Memory B cell (primary cell): ENCODE data around the gene YY1.
"Not testable (repeated sequence)": the region's sequence is repeated elsewhere in the genome, so short reads cannot be mapped to it uniquely, and the experiment has no call there.

ENCODE experiments used
- ATAC-seq: fragments of 150-1000 bp; cut with Tn5 transposase; 2 replicates; pipeline ENCODE4 v1.10.0; 2021; ENCODE audit warnings: low read depth, mild to moderate bottlenecking, moderate library complexity
- DNase-seq, 2 donors: peaks; one replicate each; pipeline ENCODE4 v3.0.0; 2022; ENCODE audit warnings: low spot score in 2 of 2
- H3K27ac Mint-ChIP-seq: one replicate; pipeline ENCODE4 v1.8.0; 2022; ENCODE audit warnings: mild to moderate bottlenecking, moderate library complexity, mixed read lengths
- H3K27me3 Mint-ChIP-seq: one replicate; pipeline ENCODE4 v1.8.0; 2022; ENCODE audit warnings: mixed read lengths
- H3K36me3 Mint-ChIP-seq: one replicate; pipeline ENCODE4 v1.8.0; 2022; ENCODE audit warnings: mild to moderate bottlenecking, mixed read lengths
- H3K4me1 Mint-ChIP-seq: one replicate; pipeline ENCODE4 v1.8.0; 2022; ENCODE audit warnings: mixed read lengths
- H3K4me3 Mint-ChIP-seq: one replicate; pipeline ENCODE4 v1.8.0; 2022; ENCODE audit warnings: mild to moderate bottlenecking, moderate library complexity, mixed read lengths
- H3K9me3 Mint-ChIP-seq: one replicate; pipeline ENCODE4 v1.8.0; 2022; ENCODE audit warnings: mixed read lengths

Gene YY1

DNA sequence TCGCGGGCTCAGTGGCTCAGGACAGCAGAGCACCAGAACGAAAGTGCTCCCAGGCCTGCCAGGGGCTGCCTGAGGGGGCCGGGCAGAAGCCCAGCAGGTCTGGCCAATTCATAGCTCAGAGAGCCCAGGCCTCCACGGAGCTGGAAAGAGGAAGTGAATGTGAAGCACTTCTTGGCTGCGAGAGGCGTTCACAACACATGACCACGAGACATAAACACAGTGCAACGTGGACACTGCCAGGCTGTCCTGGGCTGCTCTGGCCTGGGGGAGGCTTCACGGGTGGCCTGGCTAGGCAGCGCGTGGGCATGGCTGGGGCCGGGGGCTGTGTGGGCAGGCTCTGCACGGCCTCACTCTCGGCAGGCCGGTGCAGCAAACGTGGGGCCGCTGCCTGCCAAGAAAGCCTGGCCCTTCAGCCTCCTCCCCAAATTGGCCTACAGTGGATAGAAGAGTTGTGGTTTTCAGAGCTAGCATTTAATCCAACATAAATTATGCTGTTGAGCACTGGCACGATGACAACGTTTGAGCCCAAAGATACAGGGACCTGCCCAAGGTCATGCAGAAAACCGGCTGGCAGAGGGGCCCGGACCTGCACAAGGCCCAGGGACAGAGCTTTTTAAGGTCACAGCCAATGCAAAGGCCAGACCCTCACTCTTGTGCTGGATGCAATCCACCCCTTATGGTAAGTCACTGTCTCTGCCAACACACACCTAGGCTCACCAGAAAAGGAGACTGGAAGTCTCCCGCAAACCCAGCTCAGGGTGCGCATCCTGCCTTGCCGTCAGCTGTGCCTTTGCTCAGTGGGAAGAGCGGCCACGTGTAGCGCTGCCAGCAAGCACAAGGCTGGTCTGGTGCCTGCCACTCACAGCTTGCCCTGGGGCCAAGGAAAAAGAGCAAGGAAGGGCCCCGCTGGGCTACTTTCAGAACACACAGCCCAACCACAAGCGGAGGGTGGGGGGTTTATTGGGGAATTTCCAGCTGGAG lies 58.7 kb downstream of the YY1 start:
- H3K4me3 Mint-ChIP-seq = peak overlapping the region; percentile 65
- DNase-seq = peak; percentile 42 to 51
- H3K36me3 Mint-ChIP-seq = no peaks in the 10 kb centered on the region
- peaks cover 47% of the 10 kb centered on the region for H3K4me1 Mint-ChIP-seq
- peak; percentile 92 for ATAC-seq
- H3K9me3 Mint-ChIP-seq = no peaks in the 10 kb centered on the region
- H3K27ac Mint-ChIP-seq = peak overlapping the region; percentile 66
- no peaks in the 10 kb centered on the region for H3K27me3 Mint-ChIP-seq

GRCh38 chr14:100298551-100299237 lies 59.8 kb downstream of the YY1 start:
- no peak for ATAC-seq
- no peak overlapping the region for H3K4me3 Mint-ChIP-seq
- peaks cover 49% of the 10 kb centered on the region for H3K4me1 Mint-ChIP-seq
- no peaks in the 10 kb centered on the region for H3K9me3 Mint-ChIP-seq
- no peak for DNase-seq
- H3K27ac Mint-ChIP-seq = peak overlapping the region; percentile 57
- H3K27me3 Mint-ChIP-seq = no peaks in the 10 kb centered on the region
- H3K36me3 Mint-ChIP-seq = no peaks in the 10 kb centered on the region

DNA sequence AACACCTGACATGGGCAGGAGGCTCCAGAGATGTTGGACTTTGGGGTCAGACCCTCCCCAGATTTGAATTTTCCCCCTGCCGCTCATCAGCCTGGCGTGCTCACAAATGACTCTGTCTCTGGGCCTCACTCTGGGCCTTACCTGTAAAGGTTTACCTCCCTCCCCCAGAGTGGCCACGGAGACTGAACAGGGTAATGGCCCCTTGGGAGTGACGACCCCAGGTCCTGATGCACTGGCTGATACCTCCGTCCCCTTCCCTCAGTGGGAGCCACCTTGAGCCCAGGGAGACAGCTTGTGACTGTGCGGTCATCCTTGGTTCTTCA lies 60.3 kb downstream of the YY1 start:
- peak overlapping the region; percentile 57 for H3K27ac Mint-ChIP-seq
- H3K4me1 Mint-ChIP-seq = peaks cover 51% of the 10 kb centered on the region
- H3K9me3 Mint-ChIP-seq = no peaks in the 10 kb centered on the region
- no peak for ATAC-seq
- no peaks in the 10 kb centered on the region for H3K36me3 Mint-ChIP-seq
- no peak for DNase-seq
- H3K27me3 Mint-ChIP-seq = no peaks in the 10 kb centered on the region
- H3K4me3 Mint-ChIP-seq = no peak overlapping the region

DNA sequence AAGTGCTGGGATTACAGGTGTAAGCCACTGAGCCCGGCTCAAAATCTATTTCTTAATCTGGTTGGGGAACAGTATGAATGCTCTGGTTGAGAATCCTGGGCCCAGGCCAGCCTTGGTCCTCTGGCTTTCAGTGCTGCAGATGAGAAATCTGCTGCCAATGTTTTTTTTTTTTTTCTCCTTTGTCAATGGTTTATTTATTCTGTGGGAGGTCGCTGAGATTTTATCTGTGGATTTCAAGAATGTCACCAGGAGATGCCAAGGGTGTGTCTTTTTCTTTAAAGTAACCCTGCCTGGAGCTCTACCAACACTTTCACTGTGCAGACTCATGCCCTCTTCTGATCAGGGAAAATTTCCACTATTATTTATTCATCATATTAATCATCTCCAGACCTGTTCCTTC lies 63.7 kb downstream of the YY1 start:
- no peaks in the 10 kb centered on the region for H3K27me3 Mint-ChIP-seq
- no peak overlapping the region for H3K4me3 Mint-ChIP-seq
- peaks cover 37% of the 10 kb centered on the region for H3K4me1 Mint-ChIP-seq
- H3K9me3 Mint-ChIP-seq = no peaks in the 10 kb centered on the region
- DNase-seq (no peak), ATAC-seq (no peak)
- no peaks in the 10 kb centered on the region for H3K36me3 Mint-ChIP-seq
- H3K27ac Mint-ChIP-seq = no peak overlapping the region

- ATAC-seq (no peak), DNase-seq (no peak)
- no peaks in the 10 kb centered on the region for H3K36me3 Mint-ChIP-seq
- peaks cover 33% of the 10 kb centered on the region for H3K4me1 Mint-ChIP-seq
- no peaks in the 10 kb centered on the region for H3K9me3 Mint-ChIP-seq
- H3K27me3 Mint-ChIP-seq = no peaks in the 10 kb centered on the region
- H3K27ac Mint-ChIP-seq = no peak overlapping the region
- H3K4me3 Mint-ChIP-seq = no peak overlapping the region
These were observed 64.2 kb downstream of the YY1 start for GRCh38 chr14:100303179-100303578.

- Mint-ChIP-seq H3K36me3 (no peaks in the 10 kb centered on the region), H3K4me3 (no peak overlapping the region), H3K9me3 (no peaks in the 10 kb centered on the region), H3K27me3 (no peaks in the 10 kb centered on the region), H3K27ac (no peak overlapping the region), H3K4me1 (peaks cover 32% of the 10 kb centered on the region)
- ATAC-seq (no peak), DNase-seq (no peak)
These were observed 65.0 kb downstream of the YY1 start for GRCh38 chr14:100303925-100304324.

- DNase-seq (no peak), ATAC-seq (no peak)
- H3K27ac Mint-ChIP-seq = peak overlapping the region; percentile 26
- no peaks in the 10 kb centered on the region for H3K36me3 Mint-ChIP-seq
- H3K9me3 Mint-ChIP-seq = no peaks in the 10 kb centered on the region
- peak overlapping the region; percentile 87 for H3K4me3 Mint-ChIP-seq
- H3K27me3 Mint-ChIP-seq = no peaks in the 10 kb centered on the region
- H3K4me1 Mint-ChIP-seq = peaks cover 23% of the 10 kb centered on the region
These were observed 65.9 kb downstream of the YY1 start for GRCh38 chr14:100304825-100305323.

DNA sequence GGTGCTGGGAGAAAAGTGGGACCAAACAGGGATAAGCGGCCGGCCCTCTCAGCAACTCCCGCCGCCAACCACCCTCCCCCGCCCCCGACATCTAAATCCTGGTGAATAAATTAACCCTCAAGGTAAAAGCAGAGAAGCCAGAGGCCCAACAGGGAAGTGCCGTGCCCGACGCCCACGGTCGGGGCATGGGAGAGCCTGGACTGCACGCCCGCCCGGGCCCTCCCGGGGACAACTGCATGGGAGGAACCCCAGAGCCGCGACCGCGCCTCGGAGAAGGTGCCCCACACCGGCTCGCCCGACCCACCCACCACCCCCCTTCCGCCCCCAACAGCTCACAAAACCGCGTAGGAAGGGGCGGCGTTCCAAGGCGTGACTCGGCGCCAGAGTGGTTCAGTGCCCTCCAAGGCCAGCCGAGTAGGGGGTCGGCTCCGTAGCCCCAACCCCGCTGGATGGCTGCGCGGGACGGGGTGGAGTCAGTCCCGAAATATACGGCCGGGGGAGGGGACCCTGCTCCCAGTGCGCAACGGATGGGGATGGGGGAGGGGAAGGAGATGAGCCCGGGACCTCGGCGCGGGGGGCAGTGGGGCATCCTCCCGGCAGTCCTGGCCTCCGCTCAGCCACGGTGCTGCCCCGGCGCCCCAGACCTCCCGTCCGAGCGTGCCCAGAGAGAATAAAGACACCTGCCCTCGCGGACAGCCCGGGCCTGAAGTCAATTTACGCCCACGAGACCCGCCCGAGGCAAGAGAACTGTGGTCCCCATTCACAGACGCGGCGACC lies 66.6 kb downstream of the YY1 start:
- Mint-ChIP-seq H3K27me3 (no peaks in the 10 kb centered on the region), H3K4me1 (peaks cover 23% of the 10 kb centered on the region), H3K36me3 (no peaks in the 10 kb centered on the region), H3K4me3 (peak overlapping the region; percentile 87), H3K27ac (peak overlapping the region; percentile 26), H3K9me3 (no peaks in the 10 kb centered on the region)
- DNase-seq (peak in 1 of 2 donors; percentile 27), ATAC-seq (peak; percentile 12)

- peaks cover 25% of the 10 kb centered on the region for H3K4me1 Mint-ChIP-seq
- H3K27ac Mint-ChIP-seq = peak within 1 kb of the TSS; percentile 32
These were observed 67.4 kb downstream of the YY1 start, which contains the start of gene SLC25A29 for GRCh38 chr14:100306101-100306997. Gene SLC25A29, minus strand, starts transcription at chr14:100306444. Its CDS starts 212 bp downstream, at chr14:100306232.

DNA sequence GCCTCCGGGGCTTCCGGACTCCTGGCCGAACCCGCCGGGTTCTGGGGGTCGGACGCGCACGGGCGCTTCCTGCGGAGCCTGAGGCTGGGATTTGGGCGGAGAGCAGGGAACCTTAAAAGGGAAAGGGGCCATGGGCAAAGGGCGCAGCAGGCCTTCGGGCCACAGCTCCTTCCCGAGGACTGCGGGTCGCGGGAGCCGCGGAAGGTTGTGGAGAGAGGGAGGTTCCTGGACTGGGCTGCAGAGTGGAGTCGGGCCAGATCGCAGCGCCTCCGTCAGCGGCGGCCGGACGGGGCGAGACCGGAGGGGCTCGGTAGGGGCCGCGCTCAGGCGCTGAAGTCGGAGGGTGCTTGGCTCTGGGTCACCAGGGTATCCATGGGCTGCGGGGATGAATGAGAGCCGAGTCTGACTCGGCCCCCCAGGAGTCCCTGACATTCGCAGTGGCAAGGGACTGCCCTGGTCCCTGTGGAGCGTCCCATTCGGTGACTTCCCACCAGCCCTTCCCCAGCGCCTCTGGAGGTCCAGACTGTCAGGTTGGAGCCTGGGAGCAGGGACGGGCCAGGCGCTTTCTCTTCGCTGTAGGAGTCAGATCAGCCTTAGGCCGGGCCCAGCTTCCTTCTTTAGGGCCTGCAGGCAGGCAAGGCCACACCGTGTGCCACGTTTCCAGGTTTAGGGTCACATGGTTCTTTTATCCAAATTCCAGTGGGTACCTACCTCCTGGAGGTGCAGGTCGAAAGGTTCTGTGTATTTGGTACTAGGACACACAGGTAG lies 68.2 kb downstream of the YY1 start:
- Mint-ChIP-seq H3K27me3 (no peaks in the 10 kb centered on the region), H3K4me1 (peaks cover 29% of the 10 kb centered on the region), H3K4me3 (peak overlapping the region; percentile 72), H3K36me3 (no peaks in the 10 kb centered on the region), H3K9me3 (no peaks in the 10 kb centered on the region), H3K27ac (peak overlapping the region; percentile 32)
- no peak for DNase-seq
- no peak for ATAC-seq

More at GRCh38 chr14:100306101-100306997, 67.4 kb downstream of the YY1 start, which contains the start of gene SLC25A29:
- ATAC-seq (peak; percentile 87), DNase-seq (peak; percentile 63 to 71)
- H3K36me3 Mint-ChIP-seq = no peaks in the 10 kb centered on the region
- peak within 1 kb of the TSS; percentile 87 for H3K4me3 Mint-ChIP-seq
- H3K27me3 Mint-ChIP-seq = no peaks in the 10 kb centered on the region
- no peaks in the 10 kb centered on the region for H3K9me3 Mint-ChIP-seq

- peak overlapping the region; percentile 32 for H3K27ac Mint-ChIP-seq
- peaks cover 34% of the 10 kb centered on the region for H3K4me1 Mint-ChIP-seq
- no peak for DNase-seq
- no peaks in the 10 kb centered on the region for H3K27me3 Mint-ChIP-seq
- H3K4me3 Mint-ChIP-seq = peak overlapping the region; percentile 72
- ATAC-seq = no peak
- H3K9me3 Mint-ChIP-seq = no peaks in the 10 kb centered on the region
- no peaks in the 10 kb centered on the region for H3K36me3 Mint-ChIP-seq
These were observed 69.0 kb downstream of the YY1 start for GRCh38 chr14:100307766-100308426.

- H3K27me3 Mint-ChIP-seq, H3K27ac Mint-ChIP-seq, H3K4me3 Mint-ChIP-seq, H3K36me3 Mint-ChIP-seq, H3K9me3 Mint-ChIP-seq, DNase-seq, ATAC-seq: not testable (repeated sequence)
- peaks cover 30% of the 10 kb centered on the region for H3K4me1 Mint-ChIP-seq
These were observed 69.5 kb downstream of the YY1 start for GRCh38 chr14:100308427-100308792.
